Naive thymus-derived CD8-positive, alpha-beta T cell (primary cell): ENCODE measurements around the gene PDE6B. TPM values are rescaled to one million over a fixed set of nuclear protein-coding genes. Genes with fewer than 3 reads are reported as not detected.
"Not testable (repeated sequence)": the region's sequence is repeated elsewhere in the genome, so short reads cannot be mapped to it uniquely, and the experiment has no call there.

Experiments used
- ATAC-seq, 2 donors: fragments of 150-1000 bp; cut with Tn5 transposase in 1 of 2; sonication (Bioruptor Pico), chemical (Tn5 transposase) in 1 of 2; 1 replicate in 1 of 2; 2 replicates in 1 of 2; pipeline ENCODE4 v1.10.0; 2021; ENCODE audit warnings: mild to moderate bottlenecking in 2 of 2, moderate library complexity in 2 of 2
- POLR2A ChIA-PET: fragments of 350-600 bp; sonication (Branson Sonifier 250); formaldehyde crosslinking; loops from one replicate; lab custom pipeline; 2021; ENCODE audit warnings: antibody characterized with exemption; lab: Charles Lee
- DNase-seq, 10 donors: peaks; one replicate each; pipeline versions ENCODE4 v3.0.0 to v3.0.0-alpha.2; 2020 to 2022
- H3K27ac Mint-ChIP-seq, 10 donors: one replicate each; pipeline ENCODE4 v1.8.0; 2020 to 2022; ENCODE audit warnings: mild to moderate bottlenecking in 10 of 10, mixed read lengths in 10 of 10, moderate library complexity in 4 of 10, inconsistent platforms in 1 of 10
- H3K27me3 Mint-ChIP-seq, 5 donors: one replicate each; pipeline ENCODE4 v1.8.0; 2021 to 2022; ENCODE audit warnings: mixed read lengths in 5 of 5
- H3K36me3 Mint-ChIP-seq, 3 donors: one replicate each; pipeline ENCODE4 v1.8.0; 2020 to 2022; ENCODE audit warnings: mixed read lengths in 3 of 3, mild to moderate bottlenecking in 2 of 3, inconsistent platforms in 1 of 3
- H3K4me1 Mint-ChIP-seq, 4 donors: one replicate each; pipeline ENCODE4 v1.8.0; 2021 to 2022; ENCODE audit warnings: mixed read lengths in 4 of 4
- H3K4me3 Mint-ChIP-seq, 10 donors: one replicate each; pipeline ENCODE4 v1.8.0; 2020 to 2022; ENCODE audit warnings: mild to moderate bottlenecking in 10 of 10, mixed read lengths in 10 of 10, moderate library complexity in 6 of 10, inconsistent platforms in 1 of 10
- H3K9me3 Mint-ChIP-seq, 9 donors: one replicate each; pipeline ENCODE4 v1.8.0; 2020 to 2022; ENCODE audit warnings: mixed read lengths in 9 of 9, mild to moderate bottlenecking in 3 of 9, inconsistent platforms in 1 of 9, moderate library complexity in 1 of 9
- polyA plus RNA-seq, 3 donors: library from polyadenylated mRNA; unstranded; fragments of 300-500 nt; fragmentation: Illumina TruSeq; gene quantifications; one replicate each; pipeline ENCODE4 v1.2.3, GENCODE V29; 2021
- total RNA-seq, 8 experiments: library from RNA in 2 of 8; stranded (reverse) in 2 of 8; gene quantifications; one replicate each; pipeline ENCODE4 v1.2.3 and lab custom pipeline; 2021 to 2026

The PDE6B gene
- total and polyA plus RNA-seq, 5 experiments from 2014 or later: 20.7 to 26.3 (median 24.7) TPM

DNA sequence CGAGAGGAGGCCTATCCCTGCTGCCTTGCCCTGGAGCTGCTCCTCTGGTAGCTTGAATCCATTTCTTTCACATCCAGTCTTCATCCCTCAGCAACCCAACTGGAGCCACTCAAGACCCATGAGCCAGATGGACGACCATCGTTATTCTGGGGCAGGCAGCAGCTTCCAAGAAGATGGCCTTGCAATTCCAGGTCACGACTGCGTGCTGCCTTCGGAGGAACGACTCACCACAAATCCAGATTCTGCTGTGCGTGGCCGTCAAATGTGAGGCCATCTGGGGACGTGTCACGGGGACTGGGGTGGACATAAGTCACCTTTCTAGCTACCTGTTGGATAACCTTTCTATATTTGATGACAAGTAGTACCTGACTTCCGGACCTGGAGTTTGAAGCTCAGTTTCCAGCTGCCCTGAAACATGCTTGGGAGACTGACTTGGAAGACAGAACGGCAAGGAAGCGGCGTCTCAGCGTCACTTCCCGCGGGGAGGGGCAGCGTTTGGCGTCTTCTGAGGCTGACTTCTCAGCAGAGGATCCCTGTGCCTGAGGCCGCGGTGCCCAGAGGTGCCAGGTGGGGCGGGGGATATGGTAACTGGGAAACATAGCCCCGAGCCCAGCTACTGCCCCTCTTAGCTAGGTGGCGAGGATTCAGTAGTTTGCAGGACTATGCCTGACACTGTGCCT, 37.6 kb upstream of the PDE6B start:
- Mint-ChIP-seq H3K27ac (no peak overlapping the region), H3K36me3 (peaks cover 2 to 17% (median 4%) of the 10 kb centered on the region in 3 donors), H3K4me1 (peaks cover 0 to 1% (median 0%) of the 10 kb centered on the region in 4 donors), H3K9me3 (peaks cover 5 to 30% (median 15%) of the 10 kb centered on the region in 9 donors), H3K4me3 (no peak overlapping the region), H3K27me3 (peaks cover 17 to 71% (median 46%) of the 10 kb centered on the region in 5 donors)
- POLR2A ChIA-PET: no interaction called here
- ATAC-seq (no peak), DNase-seq (no peak)

DNA sequence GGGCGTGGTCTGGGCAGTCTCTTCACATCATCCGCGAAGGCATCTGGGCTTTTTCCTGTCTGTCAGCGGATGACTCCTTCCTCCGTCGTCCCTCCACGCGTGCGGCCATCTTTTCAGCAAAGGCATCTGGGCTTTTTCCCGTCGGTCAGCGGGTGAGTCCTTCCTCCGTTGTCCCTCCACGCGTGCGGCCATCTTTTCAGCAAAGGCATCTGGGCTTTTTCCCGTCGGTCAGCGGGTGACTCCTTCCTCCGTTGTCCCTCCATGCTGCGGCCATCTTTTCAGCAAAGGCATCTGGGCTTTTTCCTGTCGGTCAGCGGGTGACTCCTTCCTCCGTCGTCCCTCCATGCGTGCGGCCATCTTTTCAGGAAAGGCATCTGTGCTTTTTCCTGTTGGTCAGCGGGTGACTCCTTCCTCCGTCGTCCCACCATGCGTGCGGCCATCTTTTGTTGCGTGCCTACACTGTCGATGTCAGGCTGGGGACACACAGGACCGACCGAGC, 37.0 kb upstream of the PDE6B start:
- peaks cover 5 to 26% (median 12%) of the 10 kb centered on the region in 9 donors for H3K9me3 Mint-ChIP-seq
- ATAC-seq: no peak
- peaks cover 20 to 70% (median 48%) of the 10 kb centered on the region in 5 donors for H3K27me3 Mint-ChIP-seq
- POLR2A ChIA-PET: no interaction called here
- H3K4me1 Mint-ChIP-seq: peaks cover 0 to 1% (median 0%) of the 10 kb centered on the region in 4 donors
- DNase-seq: no peak
- H3K36me3 Mint-ChIP-seq: peaks cover 2 to 14% (median 4%) of the 10 kb centered on the region in 3 donors
- no peak overlapping the region for H3K4me3 Mint-ChIP-seq
- no peak overlapping the region for H3K27ac Mint-ChIP-seq

DNA sequence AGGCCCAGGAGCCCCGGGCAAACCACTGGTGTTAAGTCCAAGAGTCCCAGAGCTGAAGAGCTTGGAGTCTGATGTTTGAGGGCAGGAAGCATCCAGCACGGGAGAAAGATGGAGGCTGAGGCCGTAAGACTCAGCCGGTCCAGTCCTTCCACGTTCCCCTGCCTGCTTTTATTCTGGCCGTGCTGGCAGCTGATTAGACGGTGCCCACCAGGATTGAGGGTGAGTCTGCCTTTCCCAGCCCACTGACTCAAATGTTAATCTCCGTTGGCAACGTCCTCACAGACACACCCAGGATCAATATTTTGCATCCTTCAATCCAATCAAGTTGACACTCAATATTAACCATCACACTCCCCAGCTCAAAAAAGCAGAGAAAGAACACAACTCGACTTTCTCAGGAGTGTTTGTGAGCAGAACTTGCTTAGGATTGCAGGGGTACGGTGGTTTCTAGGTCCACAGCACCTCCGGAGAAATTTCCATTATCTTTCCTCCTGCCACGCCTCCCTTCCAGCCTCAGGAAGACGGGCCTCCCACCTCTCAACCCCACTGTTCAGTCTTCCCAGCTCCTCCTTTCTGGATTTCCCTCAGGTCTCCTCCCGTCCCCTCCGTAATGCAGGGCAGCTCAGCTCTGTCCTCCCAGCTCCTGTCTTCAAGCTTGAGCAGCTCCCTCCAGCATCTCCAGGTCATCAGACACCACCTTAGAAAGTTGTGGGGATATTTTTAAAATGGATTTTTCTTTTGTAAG, 36.0 kb upstream of the PDE6B start:
- ATAC-seq (no peak), DNase-seq (no peak)
- Mint-ChIP-seq H3K4me3 (no peak overlapping the region), H3K9me3 (peaks cover 0 to 20% (median 3%) of the 10 kb centered on the region in 9 donors), H3K27ac (no peak overlapping the region), H3K36me3 (peaks cover 0 to 8% (median 4%) of the 10 kb centered on the region in 3 donors), H3K27me3 (peaks cover 18 to 60% (median 42%) of the 10 kb centered on the region in 5 donors), H3K4me1 (peaks cover 0 to 1% (median 0%) of the 10 kb centered on the region in 4 donors)
- POLR2A ChIA-PET: no interaction called here

DNA sequence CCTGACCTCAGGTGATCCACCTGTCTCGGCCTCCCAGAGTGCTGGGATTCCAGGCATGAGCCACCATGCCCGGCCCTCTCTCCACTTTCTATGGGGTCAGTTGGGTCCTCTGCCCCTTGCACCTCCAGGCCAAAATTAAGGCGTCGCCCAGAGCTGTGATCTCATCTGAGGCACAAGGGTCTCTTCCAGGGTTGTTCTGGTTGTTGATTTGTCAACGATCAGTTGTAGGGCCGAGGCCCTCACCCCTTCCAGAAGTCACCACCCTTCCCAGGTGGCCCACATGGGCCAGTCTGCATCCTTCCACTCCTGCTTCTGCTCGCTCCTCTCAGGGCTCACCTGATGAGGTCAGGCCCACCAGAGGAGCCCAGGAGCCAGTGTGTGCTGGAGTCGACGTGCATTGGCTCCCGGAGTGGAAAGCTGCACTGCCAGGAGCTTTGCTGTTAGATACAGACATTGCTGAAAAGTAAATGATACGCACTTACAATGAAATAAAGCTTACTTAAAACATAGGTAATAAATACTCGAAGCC, 35.0 kb upstream of the PDE6B start:
- ATAC-seq: no peak
- POLR2A ChIA-PET: no interaction called here
- Mint-ChIP-seq H3K4me3 (no peak overlapping the region), H3K27me3 (peaks cover 19 to 59% (median 40%) of the 10 kb centered on the region in 5 donors), H3K36me3 (peaks cover 0 to 11% (median 4%) of the 10 kb centered on the region in 3 donors), H3K27ac (peak overlapping the region in 1 of 10 donors; percentile 9), H3K9me3 (peaks cover 0 to 20% (median 4%) of the 10 kb centered on the region in 9 donors), H3K4me1 (peaks cover 0 to 1% (median 0%) of the 10 kb centered on the region in 4 donors)
- DNase-seq: no peak

DNA sequence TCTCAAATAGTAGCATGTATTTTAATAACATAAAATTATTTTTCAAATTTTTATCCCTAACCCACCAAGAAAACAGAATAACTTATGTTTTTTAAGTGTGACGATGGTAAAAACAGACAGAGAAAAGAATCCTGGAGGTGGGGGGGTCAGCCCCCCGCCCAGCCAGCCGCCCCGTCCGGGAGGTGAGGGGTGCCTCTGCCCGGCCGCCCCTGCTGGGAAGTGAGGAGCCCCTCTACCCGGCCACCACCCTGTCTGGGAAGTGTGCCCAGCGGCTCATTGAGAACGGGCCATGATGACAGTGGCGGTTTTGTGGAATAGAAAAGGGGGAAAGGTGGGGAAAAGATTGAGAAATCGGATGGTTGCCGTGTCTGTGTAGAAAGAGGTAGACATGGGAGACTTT, 33.2 kb upstream of the PDE6B start:
- POLR2A ChIA-PET, H3K4me1 Mint-ChIP-seq, H3K27ac Mint-ChIP-seq, DNase-seq, ATAC-seq, H3K4me3 Mint-ChIP-seq: not testable (repeated sequence)
- peaks cover 0 to 11% (median 2%) of the 10 kb centered on the region in 3 donors for H3K36me3 Mint-ChIP-seq
- H3K27me3 Mint-ChIP-seq: peaks cover 18 to 57% (median 35%) of the 10 kb centered on the region in 5 donors
- peaks cover 0 to 16% (median 2%) of the 10 kb centered on the region in 9 donors for H3K9me3 Mint-ChIP-seq

DNA sequence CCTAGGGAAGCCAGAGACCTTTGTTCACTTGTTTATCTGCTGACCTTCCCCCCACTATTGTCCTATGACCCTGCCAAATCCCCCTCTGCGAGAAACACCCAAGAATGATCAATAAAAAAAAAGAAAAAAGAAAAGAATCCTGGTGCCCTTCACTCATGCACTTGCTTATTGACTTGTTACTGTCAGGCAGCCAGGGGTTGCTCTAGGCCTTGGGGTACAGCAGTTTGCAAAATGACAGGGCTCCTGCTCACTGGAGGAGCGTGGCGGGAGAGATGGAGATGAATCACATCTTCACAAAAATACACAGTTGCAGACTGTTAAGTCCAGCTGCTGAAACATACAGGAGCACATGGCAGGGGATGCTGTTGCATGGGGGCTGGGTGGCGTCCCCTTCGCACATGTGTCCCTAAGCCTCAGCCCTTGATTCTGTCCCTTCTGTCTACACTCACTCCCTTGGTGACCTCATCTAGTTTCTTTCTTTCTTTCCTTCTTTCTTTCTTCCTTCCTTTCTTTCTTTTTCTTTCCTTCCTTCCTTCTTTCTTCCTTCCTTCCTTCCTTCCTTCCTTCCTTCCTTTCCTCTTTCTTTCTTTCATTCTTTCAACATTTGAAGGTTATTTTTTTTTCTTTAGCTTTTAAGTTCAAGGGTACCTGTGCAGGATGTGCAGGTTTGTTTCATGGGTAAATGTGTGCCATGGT, 32.4 kb upstream of the PDE6B start:
- Mint-ChIP-seq H3K27ac (no peak overlapping the region), H3K27me3 (peaks cover 21 to 57% (median 34%) of the 10 kb centered on the region in 5 donors), H3K9me3 (peaks cover 0 to 16% (median 2%) of the 10 kb centered on the region in 9 donors), H3K4me3 (no peak overlapping the region), H3K36me3 (peaks cover 2 to 11% (median 3%) of the 10 kb centered on the region in 3 donors), H3K4me1 (peaks cover 0 to 1% (median 0%) of the 10 kb centered on the region in 4 donors)
- no peak for DNase-seq
- POLR2A ChIA-PET: no interaction called here
- ATAC-seq: no peak

DNA sequence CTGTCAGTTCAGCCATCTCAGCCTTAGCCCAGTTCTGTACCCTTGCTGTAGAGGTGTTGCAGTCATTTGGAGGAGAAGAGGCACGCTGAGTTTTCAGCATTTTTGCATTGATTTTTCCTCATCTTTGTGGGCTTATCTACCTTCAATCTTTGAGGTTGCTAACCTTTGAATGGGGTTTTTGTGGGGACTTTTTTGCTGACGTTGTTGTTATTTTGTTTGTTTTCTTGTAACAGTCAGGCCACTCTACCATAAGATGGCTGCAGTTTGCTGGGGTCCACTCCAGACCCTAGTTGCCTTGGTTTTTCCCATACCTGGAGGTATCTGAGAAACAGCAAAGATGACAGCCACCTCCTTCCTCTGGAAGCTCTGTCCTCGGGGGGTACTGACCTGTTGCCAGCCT, 26.4 kb upstream of the PDE6B start:
- peaks cover 20 to 62% (median 30%) of the 10 kb centered on the region in 5 donors for H3K27me3 Mint-ChIP-seq

DNA sequence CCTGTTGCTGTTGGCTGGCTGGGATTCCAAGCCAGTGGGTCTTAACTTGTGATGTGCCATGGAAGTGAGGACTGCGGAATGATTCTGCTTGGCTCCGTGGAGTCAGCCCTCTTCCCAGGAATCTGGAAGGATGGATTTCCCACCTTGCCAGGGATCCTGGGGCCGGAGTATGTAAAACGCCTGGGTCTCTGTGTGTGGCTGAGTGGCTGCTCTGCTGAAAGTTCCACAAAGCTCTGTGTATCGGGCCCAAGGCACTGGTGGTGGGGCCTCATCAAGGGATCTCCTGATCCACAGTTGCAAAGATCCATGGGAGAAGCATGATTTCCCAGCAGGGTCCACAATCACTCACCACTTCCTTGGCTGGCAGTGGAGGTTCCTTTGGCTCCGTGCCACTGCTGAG, 25.2 kb upstream of the PDE6B start:
- Mint-ChIP-seq H3K9me3 (peaks cover 0 to 6% (median 0%) of the 10 kb centered on the region in 9 donors), H3K4me1 (peaks cover 6 to 16% (median 9%) of the 10 kb centered on the region in 4 donors), H3K27ac (peak overlapping the region in 1 of 10 donors; percentile 70), H3K27me3 (peaks cover 17 to 62% (median 30%) of the 10 kb centered on the region in 5 donors), H3K36me3 (peaks cover 0 to 3% (median 0%) of the 10 kb centered on the region in 3 donors), H3K4me3 (no peak overlapping the region)
- ATAC-seq (no peak), DNase-seq (no peak)
- POLR2A ChIA-PET: no interaction called here

More for the DNA sequence above, 26.4 kb upstream of the PDE6B start:
- no peak overlapping the region for H3K27ac Mint-ChIP-seq
- H3K36me3 Mint-ChIP-seq: peaks cover 0 to 7% (median 3%) of the 10 kb centered on the region in 3 donors
- peaks cover 3 to 11% (median 6%) of the 10 kb centered on the region in 4 donors for H3K4me1 Mint-ChIP-seq
- peaks cover 0 to 10% (median 2%) of the 10 kb centered on the region in 9 donors for H3K9me3 Mint-ChIP-seq
- ATAC-seq (no peak), DNase-seq (no peak)
- POLR2A ChIA-PET: no interaction called here
- H3K4me3 Mint-ChIP-seq: no peak overlapping the region

GRCh38 chr4:600850-601515, 24.4 kb upstream of the PDE6B start:
- no peak for DNase-seq
- H3K9me3 Mint-ChIP-seq: peaks cover 0 to 3% (median 0%) of the 10 kb centered on the region in 9 donors
- H3K4me1 Mint-ChIP-seq: peaks cover 6 to 16% (median 10%) of the 10 kb centered on the region in 4 donors
- POLR2A ChIA-PET: no interaction called here
- H3K36me3 Mint-ChIP-seq: peaks cover 0 to 3% (median 0%) of the 10 kb centered on the region in 3 donors
- H3K27me3 Mint-ChIP-seq: peaks cover 15 to 58% (median 30%) of the 10 kb centered on the region in 5 donors
- ATAC-seq: no peak
- no peak overlapping the region for H3K27ac Mint-ChIP-seq
- H3K4me3 Mint-ChIP-seq: no peak overlapping the region

DNA sequence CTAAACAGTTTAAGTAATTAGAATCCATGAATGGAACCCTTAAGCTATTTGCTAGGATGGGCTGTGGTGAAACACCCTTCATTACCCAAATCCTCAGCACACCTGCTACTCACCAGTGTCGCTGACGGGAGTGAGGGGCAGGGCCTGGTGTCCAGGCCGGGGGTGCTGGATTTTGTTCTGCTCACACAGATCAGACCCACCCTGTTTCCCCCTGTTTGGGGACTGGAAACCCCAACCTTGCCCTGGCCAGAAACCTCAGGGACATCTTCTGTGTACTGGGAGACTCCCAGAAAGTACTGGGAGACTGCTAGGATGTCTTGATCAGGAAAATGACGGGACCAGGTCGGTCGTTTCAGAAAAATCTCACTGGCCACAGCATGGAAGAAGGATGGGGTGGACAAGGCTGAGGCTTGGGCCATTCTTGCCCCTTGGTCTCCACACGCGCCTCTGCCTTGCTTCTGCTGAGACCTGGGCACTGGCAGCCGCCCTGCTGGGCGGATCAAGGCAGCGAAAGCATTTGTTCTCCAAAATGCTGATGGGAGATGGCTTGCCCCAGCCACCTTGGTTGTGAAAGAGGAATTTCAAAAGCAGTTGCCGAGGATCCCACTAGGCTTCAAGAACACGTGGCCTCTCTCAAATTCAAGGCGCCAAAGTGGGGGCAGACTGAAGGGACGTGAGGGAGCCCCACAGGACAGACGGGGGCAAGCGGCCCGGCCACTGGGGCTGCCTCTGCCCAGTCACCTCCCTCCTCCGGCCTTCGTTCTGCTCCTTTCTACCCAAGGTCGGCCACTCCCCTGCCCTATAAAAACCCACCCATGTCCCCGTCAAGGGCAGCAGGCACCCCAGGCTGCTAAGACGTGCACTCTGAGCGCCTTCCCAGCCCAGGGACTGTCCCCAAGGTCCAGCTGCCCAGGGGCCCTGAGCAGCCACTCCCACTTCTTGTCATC, 23.5 kb upstream of the PDE6B start:
- Mint-ChIP-seq H3K27me3 (peaks cover 13 to 49% (median 26%) of the 10 kb centered on the region in 5 donors), H3K9me3 (peaks cover 0 to 3% (median 0%) of the 10 kb centered on the region in 9 donors), H3K27ac (no peak overlapping the region), H3K36me3 (peaks cover 0 to 3% (median 0%) of the 10 kb centered on the region in 3 donors), H3K4me1 (peaks cover 6 to 16% (median 10%) of the 10 kb centered on the region in 4 donors), H3K4me3 (no peak overlapping the region)
- DNase-seq (no peak), ATAC-seq (no peak)
- POLR2A ChIA-PET: no interaction called here

GRCh38 chr4:602559-602942, 22.8 kb upstream of the PDE6B start:
- peaks cover 6 to 16% (median 10%) of the 10 kb centered on the region in 4 donors for H3K4me1 Mint-ChIP-seq

More at GRCh38 chr4:602559-602942, 22.8 kb upstream of the PDE6B start:
- DNase-seq (peak; percentile 30 to 83 (median 56)), ATAC-seq (peak; percentile 65 to 97)
- Mint-ChIP-seq H3K4me3 (no peak overlapping the region), H3K9me3 (no peaks in the 10 kb centered on the region), H3K27me3 (peaks cover 13 to 42% (median 19%) of the 10 kb centered on the region in 5 donors), H3K27ac (peak overlapping the region in 1 of 10 donors; percentile 44), H3K36me3 (peaks cover 0 to 3% (median 0%) of the 10 kb centered on the region in 3 donors)
- POLR2A ChIA-PET: no interaction called here
